HG02588 (cell line): ENCODE data around the gene CDNF.
"Not testable (repeated sequence)": the region's sequence is repeated elsewhere in the genome, so short reads cannot be mapped to it uniquely, and the experiment has no call there.

Experiments
- ATAC-seq: cut with Tn5 transposase; IDR thresholded peaks from one replicate; pipeline ENCODE4 v1.9.1; 2021; ENCODE audit warnings: mild to moderate bottlenecking, moderate library complexity; ENCODE audit not compliant: unreplicated experiment

Gene CDNF

DNA sequence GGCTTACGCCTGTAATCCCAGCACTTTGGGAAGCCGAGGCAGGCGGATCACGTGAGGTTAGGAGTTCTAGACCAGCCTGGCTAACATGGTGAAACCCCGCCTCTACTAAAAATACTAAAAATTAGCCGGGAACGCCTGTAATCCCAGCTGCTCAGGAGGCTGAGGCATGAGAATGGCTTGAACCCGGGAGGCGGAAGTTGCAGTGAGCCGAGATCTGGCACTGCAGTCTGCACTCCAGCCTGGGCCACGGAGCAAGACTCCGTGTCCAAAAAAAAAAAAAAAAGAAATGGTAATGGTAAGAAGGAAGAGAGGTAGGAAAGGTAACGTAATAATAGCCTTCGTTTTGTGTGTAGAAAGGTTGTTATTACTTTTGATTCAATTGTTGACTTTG, 1.5 kb upstream of the CDNF start:
- ATAC-seq = no peak

DNA sequence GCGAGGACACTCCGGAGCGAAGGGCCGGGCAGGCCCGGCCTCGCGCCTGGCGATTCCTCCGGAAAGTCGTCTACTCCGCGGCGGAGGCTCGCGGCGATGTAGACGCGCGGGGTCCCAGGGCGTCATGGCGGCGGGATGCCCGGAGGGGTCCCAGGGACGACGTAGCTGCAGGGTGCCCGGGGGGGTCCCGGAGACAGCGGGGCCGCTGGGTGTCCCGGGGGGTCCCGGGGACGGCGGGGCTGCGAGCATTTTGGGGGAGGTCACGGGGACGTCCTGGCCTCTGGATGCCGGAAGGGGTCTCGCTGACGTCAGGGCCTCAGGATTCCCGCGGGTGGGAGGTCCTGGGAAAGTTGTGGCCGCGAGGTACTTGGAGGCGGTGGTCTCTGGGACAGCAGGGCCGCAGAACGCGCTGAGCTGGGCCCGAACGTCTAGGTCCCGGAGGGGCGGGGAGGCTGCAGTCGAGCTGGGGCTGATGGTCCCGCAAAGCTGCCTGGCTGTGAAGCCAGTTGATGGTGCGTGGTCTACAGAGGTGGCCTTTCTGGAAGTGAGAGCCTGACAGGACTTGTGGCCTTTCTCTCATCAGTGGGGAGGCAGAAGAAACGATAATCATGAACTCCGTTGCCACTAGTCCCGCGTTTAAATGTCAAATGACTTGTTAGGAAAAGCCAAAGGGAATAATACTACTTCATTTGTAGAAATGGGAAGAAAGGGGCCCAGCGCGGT, 906 bp upstream of the CDNF start:
- ATAC-seq = peak; percentile 3

DNA sequence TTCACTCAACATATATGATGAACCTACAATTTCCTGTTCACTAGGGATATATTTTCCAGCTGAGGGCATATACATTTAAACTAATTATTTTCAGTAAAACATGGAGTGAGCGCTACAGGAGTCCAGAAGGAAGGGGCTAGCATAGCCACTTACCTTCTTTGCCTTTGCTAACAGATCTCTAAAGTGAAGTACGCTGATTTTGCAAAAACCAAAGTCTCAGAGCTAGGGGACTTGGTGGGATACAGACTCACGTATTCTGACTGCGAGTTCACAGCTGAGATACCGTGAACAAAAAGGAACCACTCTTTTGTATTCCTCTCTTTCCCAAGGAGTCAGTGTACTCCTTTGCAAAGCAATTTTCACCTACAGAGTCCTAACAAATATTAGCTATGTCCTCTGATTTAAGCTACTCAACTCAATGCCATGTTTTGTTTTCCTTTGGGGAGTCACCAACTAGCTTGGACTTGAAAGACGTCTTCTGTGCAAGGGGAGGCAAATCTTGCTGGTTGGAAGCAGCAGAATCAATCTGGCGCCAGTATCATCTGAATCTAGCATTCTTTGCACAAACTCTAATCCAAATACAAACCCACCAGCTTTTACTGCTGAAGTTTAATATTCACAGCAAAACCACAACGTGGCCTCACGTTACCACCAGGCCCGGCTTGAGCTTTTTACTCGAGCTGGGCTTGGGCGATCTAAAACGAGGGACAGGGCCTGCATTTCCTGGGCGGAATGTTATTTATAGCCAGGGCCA, 657 bp downstream of the CDNF start:
- ATAC-seq = no peak

DNA sequence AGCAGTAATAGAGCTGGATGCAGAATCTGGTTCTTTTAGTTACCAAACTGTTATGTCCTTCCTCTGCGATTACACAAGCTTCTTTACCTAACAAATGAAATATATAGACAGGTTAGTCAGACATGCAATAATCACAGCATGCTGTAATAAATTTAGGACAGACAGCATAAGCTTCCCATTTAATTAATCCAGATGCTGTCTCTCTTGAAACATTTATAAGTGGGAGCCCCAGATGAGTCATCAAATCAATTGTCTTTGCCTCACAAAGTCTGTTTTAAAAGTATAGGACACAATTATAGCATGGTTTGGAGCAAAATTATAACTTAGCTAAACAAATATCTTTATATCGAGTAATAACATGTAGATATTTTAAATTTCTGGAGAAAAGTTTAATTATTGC, 1.6 kb downstream of the CDNF start:
- ATAC-seq = no peak

DNA sequence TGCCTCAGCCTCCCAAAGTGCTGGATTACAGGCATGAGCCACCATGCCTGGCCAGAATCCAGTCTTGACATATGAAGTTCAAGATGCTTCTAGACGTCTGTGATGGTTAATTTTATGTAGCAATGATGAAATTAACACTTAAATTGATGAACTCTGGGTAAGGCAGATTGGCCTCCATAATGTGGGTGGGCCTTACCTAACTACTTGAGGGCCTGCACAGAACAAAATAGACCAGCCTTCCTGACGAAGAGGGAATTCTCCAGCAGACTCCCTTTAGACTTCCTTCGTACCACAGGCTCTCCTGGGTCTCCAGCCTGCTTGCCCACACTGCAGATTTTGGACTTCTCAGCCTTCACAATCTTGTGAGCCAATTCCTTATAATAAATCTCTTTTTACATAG, 4.7 kb downstream of the CDNF start:
- no peak for ATAC-seq

DNA sequence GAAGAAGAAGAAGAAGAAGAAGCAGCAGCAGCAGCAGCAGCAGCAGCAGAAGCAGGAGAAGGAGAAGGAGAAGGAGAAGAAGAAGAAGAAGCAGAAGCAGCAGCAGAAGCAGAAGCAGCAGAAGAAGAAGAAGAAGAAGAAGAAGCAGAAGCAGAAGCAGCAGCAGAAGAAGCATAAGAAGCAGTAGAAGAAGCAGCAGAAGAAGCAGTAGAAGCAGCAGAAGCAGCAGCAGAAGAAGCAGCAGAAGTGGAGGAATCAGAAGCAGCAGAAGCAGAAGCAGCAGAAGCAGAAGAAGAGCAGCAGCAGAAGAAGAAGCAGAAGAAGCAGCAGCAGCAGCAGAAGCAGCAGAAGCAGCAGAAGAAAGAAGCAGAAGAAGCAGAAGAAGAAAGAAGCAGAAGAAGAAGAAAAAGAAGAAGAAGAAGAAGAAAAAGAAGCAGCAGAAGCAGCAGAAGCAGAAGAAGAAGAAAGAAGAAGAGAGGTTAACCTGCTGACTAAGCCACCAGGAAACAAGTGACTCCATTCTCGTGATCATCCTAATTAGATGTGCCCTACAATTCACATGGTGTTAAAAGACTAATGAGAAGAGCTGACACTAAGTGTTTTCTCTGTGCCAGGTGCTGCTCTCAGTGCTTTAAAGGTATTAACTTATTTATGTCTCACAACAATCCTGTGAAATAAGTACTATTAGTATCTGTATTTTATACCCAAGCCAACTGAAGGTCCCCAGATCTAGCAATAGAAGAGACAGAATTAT, 11.6 kb downstream of the CDNF start:
- ATAC-seq = no peak

DNA sequence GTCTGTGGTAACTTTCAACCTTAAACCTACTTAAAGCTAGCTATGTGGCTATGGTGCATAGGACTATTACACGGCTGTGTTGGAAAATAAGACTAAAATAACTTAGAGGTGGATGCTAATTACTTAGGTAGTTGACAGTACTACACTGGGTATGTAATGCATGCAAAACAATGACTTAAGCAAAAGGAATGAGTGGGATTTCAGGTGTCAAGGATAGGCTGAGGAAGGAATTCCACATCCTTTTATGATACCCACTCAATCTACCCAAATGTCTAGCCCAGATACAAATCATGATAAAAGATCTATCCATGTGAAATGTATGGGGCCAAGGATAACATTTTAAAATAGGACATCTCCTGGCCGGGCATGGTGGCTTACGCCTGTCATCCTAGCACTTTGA, 13.9 kb downstream of the CDNF start:
- no peak for ATAC-seq

DNA sequence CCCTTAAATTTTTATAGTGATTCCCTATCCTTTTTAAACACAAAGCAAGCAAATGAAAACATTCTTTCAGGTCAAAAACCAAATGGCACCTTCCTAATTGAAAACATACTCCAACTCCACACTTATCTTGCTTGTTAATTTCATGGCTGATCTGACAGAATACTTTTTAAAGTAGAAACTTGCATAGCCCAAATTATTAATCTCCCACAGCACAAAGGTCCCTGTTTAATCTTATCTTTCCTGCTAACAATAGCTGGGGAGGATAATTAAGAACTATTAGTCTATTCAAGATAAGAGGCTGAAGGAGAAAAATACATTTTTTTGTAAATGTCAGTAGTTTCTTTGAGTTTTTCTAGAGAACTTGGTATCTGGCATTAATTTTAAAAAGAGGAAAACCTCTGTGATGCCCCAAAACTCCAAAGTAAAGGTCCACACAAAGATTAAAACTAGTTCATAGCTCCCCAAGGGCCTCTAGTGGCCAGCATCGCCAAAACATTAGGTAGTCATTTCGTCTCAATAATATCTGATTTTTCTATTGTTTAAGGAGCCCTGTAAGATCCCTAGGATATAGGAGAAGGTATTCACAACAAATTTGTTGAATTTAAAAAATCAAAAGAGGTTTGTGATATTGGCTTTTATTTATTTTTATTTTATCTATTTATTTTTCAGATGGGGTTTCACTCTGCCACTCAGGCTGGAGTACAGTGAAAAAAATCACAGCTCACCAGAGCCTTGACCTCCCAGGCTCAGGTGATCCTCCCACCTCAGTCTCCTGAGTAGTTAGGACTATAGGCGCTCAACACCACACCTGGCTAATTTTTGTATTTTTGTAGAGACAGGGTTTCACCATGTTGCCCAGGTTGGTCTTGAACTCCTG, 14.7 kb downstream of the CDNF start:
- no peak for ATAC-seq

DNA sequence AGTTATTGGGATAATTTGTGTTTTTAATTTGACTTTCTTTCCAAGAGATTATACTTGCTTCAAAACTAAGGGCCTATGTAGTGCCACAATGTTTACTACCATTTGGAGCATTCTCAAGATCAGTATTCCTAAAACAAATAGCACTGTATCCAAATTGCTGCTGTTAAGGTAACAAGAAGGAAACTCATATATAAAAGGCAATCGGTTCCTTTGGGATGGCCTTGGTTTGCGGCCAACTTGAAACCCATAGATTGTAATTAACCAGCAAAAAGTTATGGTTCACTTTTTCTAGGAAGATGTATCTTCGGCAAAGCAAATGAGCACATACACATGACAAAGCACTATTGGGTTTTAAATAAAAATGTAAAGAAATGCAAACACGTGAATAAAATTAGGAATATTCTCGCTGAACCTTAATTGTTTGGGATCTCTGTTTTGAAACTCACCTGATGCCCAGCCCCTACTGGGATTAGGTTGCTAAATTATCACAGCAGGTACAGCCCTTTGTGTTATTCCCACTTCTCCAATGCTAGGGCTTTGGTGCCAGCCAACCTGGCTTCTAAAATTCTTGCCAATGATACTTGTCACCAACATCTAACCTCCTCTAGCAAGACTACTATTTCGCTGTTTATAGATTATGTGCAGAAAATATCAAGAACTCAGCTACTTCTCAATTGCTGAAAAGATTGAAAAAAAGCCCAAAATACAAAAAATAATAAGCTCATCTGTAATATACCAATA, 16.0 kb downstream of the CDNF start:
- no peak for ATAC-seq

DNA sequence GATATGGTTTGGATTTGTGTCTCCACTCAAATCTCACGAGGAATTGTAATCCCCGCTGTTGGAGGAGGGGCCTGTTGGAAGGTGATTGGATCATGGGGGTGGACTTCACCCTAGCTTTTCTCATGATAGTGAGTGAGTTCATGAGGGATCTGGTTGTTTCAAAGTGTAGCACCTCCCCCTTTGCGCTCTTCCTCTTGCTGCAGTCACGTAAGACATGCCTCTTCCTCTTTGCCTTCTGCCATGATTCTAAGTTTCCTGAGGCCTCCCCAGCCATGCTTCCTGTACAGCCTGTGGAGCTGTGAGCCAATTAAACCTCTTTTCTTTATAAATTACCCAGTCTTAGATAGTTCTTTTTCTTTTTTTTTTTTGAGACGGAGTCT, 17.1 kb downstream of the CDNF start:
- no peak for ATAC-seq

DNA sequence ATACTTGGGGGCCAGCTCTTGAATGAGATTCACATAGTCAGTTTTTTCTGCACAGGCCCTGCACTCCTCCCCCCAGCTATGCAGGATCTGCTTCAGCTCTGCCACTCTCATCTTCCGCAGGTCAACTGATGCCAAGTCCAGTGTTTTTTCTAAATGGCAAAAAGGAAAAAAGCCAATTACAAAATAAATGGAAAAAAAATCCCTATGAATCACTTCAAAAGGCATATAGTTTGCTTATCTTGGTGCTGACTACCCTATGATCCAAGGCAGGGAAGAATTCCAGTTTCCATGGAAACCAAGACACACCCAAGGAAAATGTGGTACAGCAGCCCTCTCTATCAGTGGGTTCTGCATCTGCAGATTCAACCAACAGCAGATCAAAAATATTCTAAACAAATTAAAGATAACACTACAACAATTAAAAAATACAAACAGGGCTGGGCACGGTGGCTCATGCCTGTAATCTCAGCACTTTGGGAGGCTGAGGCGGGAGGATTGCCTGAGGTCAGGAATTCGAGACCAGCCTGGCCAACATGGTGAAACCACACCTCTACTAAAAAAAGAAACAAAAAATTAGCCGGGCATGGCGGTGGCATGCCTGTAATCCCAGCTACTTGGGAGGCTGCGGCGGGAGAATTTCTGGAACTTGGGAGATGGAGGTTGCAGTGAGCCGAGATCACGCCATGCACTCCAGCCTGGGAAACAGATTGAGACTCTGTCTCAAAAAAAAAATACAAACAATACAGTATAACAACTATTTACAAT, 17.6 kb downstream of the CDNF start:
- ATAC-seq = no peak

DNA sequence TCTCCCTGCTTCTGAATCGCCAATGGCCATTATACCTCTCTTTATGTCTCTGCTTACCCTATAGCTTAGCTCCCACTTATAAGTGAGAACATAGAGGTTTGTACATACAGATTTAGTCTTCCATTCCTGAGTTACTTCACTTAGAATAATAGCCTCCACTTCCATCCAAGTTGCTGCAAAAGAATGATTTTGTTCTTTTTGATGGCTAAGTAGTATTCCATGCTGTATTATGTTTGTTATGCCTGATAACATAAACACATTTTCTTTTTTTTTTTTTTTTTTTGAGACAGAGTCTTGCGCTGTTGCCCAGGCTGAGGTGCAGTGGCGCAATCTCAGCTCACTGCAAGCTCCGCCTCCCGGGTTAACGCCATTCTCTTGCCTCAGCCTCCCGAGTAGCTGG, 21.1 kb downstream of the CDNF start:
- ATAC-seq = not testable (repeated sequence)

DNA sequence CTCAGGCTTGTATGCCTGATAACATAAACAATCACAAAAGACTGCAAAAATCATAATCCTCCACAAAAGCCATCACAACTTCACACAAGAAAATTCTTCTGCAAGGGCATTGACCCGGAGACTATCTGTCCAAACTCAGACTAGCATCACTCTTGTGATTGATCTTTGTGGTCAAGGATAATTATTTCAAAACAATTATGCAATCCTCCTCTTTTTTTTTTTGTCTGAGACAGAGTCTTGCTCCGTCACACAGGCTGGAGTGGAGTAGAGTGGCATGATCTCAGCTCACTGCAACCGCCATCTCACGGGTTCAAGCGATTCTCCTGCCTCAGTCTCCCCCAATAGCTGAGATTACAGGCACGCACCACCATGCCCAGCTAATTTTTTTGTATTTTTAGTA, 22.2 kb downstream of the CDNF start:
- no peak for ATAC-seq

DNA sequence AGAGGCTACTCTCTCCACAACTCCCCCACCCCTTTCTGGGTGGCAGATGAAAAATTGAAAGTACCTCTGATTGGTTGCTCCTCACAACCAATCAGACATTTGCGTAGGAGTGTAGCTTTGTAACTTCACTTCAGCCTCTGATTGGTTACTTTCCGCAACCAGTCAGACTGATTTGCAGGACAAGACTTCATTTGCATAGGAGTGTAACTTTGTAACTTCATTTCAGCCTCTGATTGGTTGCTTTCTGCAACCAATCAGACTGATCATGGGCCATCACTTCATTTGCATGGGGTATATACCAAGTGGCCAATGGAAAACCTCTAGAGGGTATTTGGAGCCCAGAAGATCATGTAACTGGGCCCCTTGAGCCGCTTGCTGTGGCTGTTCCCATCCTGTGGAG, 25.6 kb downstream of the CDNF start:
- ATAC-seq = no peak

DNA sequence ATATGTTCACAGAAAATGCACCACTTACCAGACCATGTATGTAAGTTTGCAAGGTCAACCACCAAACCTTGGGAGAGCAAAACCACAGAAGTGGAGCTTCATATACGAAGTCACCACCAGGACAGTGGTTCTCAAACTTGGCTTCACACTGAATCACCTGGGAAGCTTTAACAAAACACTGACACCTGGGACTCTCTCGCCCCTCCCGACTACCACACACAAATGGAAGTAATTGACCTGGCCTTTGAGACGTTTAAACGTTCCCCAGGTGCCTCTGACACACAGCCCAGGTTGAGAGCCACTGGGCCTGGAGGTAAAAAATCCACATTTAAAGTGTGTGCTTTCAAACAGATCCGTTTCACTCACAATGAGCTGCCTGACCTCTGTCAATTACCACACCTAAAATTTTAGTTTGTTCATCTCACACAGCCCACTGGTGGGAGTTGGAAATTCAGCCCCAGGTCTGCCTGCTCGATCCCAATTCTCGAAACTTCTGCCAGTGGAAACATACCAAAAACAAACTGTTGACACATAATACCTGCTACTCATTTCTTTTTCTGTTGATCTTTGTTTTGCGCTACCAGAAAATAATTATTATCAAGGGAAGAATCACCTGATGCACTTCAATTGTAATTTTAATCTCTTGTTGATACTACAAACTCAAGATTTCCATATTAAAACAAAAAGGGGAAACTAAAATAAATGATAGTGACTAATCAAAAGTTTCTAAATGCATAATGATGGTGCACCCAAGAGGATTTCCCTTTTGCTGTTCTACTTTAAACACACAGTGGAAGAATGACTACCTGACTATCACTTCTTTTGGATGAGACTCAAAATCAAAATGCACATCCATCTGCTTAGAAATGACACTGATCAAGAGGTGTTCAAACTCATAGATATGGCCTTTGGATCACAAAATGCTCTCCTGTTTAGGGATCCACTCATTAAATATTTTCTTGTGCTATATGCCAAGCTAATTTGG, 26.6 kb downstream of the CDNF start:
- ATAC-seq = no peak

DNA sequence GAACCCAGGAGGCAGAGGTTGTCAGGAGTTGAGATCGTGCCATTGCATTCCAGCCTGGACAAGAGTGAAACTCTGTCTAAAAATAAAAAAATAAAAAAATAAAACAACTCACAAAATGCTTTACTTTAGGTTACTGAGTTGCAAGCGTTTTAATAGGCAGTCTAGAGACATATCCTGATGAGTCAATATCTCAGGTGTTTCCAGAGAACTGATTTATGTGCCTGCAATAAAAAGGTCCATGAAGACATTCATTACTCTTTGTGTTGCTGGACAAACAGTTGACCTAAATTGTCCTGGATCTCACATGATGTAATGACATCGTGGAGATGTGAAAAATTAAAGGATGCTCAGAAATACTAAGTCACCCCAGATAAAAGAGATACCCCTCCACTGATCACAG, 31.5 kb downstream of the CDNF start:
- ATAC-seq = no peak

DNA sequence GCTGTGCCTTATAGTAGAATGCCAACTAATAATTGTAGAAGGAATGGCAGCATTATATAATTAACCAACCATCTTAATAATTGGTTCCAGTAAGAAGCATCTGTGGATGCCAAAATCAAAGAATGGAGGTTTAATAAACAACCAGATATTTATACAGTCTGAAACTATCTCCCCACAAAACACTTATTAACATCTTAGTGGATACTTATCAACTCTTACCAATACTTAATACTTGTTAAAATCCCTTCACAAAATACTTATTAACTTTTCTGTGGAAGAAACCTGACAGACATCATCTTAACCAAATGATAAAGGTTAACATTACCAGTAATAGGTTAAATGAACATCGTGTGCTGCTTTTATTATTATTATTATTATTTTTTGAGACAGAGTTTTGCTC, 34.0 kb downstream of the CDNF start:
- no peak for ATAC-seq

DNA sequence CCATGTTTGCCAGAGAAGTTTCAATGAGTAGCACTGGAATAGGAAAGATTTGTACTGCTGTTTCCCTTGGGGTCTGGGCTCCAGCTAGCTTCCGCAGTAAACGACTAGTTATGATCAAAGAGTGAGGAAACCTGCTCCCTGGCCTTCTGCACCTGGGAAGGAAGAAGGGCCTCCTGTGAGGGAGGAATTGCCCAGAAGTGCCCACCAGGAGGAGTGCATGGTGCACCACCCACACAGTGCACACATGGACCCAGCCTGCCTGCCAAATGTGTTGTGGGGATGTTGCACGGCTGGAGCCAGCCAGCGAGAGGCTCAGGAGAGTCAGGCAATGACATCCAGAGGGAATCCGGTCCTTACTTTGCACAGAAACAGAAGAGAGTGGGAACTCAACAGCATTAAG, 36.1 kb downstream of the CDNF start:
- no peak for ATAC-seq
